Gastroesophageal sphincter (tissue), 3 donors: ENCODE data around the gene MICALL2.

ENCODE experiments used
- EP300 ChIP-seq: sonication (generic); formaldehyde crosslinking; IDR thresholded peaks from one replicate; pipeline ENCODE4 v1.6.1; 2017; ENCODE audit warnings: antibody characterized with exemption, mild to moderate bottlenecking
- TF ChIP-seq, protein P1 (sequence below), 4 experiments: fragments of 200-600 bp in 2 of 4; fragments of 450-650 bp in 2 of 4; sonication (generic) in 1 of 4; IDR thresholded peaks; one replicate each; pipeline ENCODE4 v1.5.1; 2017 to 2019; ENCODE audit warnings: antibody characterized with exemption in 4 of 4, mild to moderate bottlenecking in 2 of 4, moderate library complexity in 2 of 4

- no peak for TF ChIP-seq EP300
- TF ChIP-seq, protein P1, sequence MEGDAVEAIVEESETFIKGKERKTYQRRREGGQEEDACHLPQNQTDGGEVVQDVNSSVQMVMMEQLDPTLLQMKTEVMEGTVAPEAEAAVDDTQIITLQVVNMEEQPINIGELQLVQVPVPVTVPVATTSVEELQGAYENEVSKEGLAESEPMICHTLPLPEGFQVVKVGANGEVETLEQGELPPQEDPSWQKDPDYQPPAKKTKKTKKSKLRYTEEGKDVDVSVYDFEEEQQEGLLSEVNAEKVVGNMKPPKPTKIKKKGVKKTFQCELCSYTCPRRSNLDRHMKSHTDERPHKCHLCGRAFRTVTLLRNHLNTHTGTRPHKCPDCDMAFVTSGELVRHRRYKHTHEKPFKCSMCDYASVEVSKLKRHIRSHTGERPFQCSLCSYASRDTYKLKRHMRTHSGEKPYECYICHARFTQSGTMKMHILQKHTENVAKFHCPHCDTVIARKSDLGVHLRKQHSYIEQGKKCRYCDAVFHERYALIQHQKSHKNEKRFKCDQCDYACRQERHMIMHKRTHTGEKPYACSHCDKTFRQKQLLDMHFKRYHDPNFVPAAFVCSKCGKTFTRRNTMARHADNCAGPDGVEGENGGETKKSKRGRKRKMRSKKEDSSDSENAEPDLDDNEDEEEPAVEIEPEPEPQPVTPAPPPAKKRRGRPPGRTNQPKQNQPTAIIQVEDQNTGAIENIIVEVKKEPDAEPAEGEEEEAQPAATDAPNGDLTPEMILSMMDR (IDR thresholded peaks at IDR 0.05): no peak
Measured at GRCh38 chr7:1410992-1411391, 48.3 kb downstream of the MICALL2 start.
